DND-41 (cell line): ENCODE results near the gene WDR49.

Experiments
- ATAC-seq: fragments of 200-7000 bp; cut with Tn5 transposase; 3 replicates; pipeline ENCODE4 v1.9.1; 2021; ENCODE audit warnings: low read depth; ENCODE audit not compliant: insufficient read depth
- DNase-seq: peaks from one replicate; pipeline ENCODE4 v3.0.0-alpha.2; 2020
- H2AFZ ChIP-seq: 2 replicates; pipeline ENCODE4 v1.6.0; 2012; ENCODE audit warnings: low read depth, low read length
- H3K27ac ChIP-seq: 2 replicates; pipeline ENCODE4 v1.5.1; 2012; ENCODE audit warnings: low read length, inconsistent platforms
- H3K27me3 ChIP-seq: fragments of 200-600 bp; sonication (generic); 2 replicates; pipeline ENCODE4 v1.6.0; 2012; ENCODE audit warnings: low read length, mild to moderate bottlenecking, inconsistent platforms; ENCODE audit not compliant: insufficient read depth, poor library complexity
- H3K36me3 ChIP-seq: 2 replicates; pipeline ENCODE4 v1.5.1; 2012; ENCODE audit warnings: low read length, inconsistent platforms; ENCODE audit not compliant: insufficient read depth
- H3K4me1 ChIP-seq: 2 replicates; pipeline ENCODE4 v1.5.1; 2012; ENCODE audit warnings: mild to moderate bottlenecking, low read length; ENCODE audit not compliant: insufficient read depth
- H3K4me2 ChIP-seq: 2 replicates; pipeline ENCODE4 v1.6.0; 2012; ENCODE audit warnings: mild to moderate bottlenecking, moderate library complexity, low read length, inconsistent platforms; ENCODE audit not compliant: insufficient read depth
- H3K4me3 ChIP-seq, 2 experiments: fragments of 200-600 bp in 1 of 2; shearing (Covaris generic) in 1 of 2; 2 replicates each; pipeline ENCODE4 v1.5.1; 2012 to 2016; ENCODE audit warnings: inconsistent platforms in 2 of 2, low read length in 2 of 2, mild to moderate bottlenecking in 2 of 2, low read depth in 1 of 2, moderate library complexity in 1 of 2
- H3K79me2 ChIP-seq: 2 replicates; pipeline ENCODE4 v1.6.0; 2012; ENCODE audit warnings: low read length, inconsistent platforms; ENCODE audit not compliant: insufficient read depth
- H3K9ac ChIP-seq: 2 replicates; pipeline ENCODE4 v1.6.0; 2012; ENCODE audit warnings: low read depth, mild to moderate bottlenecking, inconsistent platforms, low read length, moderate library complexity
- H3K9me3 ChIP-seq: 2 replicates; pipeline ENCODE4 v1.5.1; 2012; ENCODE audit warnings: low read length, moderate library complexity, mild to moderate bottlenecking, inconsistent platforms; ENCODE audit not compliant: insufficient read depth, severe bottlenecking
- H4K20me1 ChIP-seq: 2 replicates; pipeline ENCODE4 v1.6.0; 2012; ENCODE audit warnings: low read length; ENCODE audit not compliant: insufficient read depth
- CTCF ChIP-seq: IDR thresholded peaks from 2 replicates; pipeline ENCODE4 v1.5.1; 2012; ENCODE audit warnings: borderline replicate concordance, low read length, moderate library complexity, mild to moderate bottlenecking; ENCODE audit not compliant: poor library complexity, severe bottlenecking; ENCODE audit errors: extremely low read depth
- EZH2 ChIP-seq: IDR thresholded peaks from 3 replicates; pipeline ENCODE4 v1.6.1; 2012; ENCODE audit warnings: borderline replicate concordance, low read depth, mild to moderate bottlenecking, moderate library complexity, low read length, inconsistent platforms; ENCODE audit not compliant: severe bottlenecking

The WDR49 gene

GRCh38 chr3:167650459-167650858, 3.3 kb downstream of the WDR49 start:
- H3K9ac ChIP-seq = no peak overlapping the region
- ATAC-seq = no peak
- no peak overlapping the region for H3K27ac ChIP-seq
- no peak for TF ChIP-seq CTCF
- TF ChIP-seq EZH2 = no peak
- H2AFZ ChIP-seq = no peak overlapping the region
- H3K36me3 ChIP-seq = no peaks in the 10 kb centered on the region
- no peak overlapping the region for H3K4me2 ChIP-seq
- no peaks in the 10 kb centered on the region for H4K20me1 ChIP-seq
- no peaks in the 10 kb centered on the region for H3K27me3 ChIP-seq
- H3K4me3 ChIP-seq = no peak overlapping the region
- no peak for DNase-seq
- no peaks in the 10 kb centered on the region for H3K9me3 ChIP-seq
- no peaks in the 10 kb centered on the region for H3K79me2 ChIP-seq
- H3K4me1 ChIP-seq = no peaks in the 10 kb centered on the region

GRCh38 chr3:167649746-167650145, 4.0 kb downstream of the WDR49 start:
- H4K20me1 ChIP-seq = no peaks in the 10 kb centered on the region
- H2AFZ ChIP-seq = no peak overlapping the region
- H3K4me1 ChIP-seq = no peaks in the 10 kb centered on the region
- H3K4me3 ChIP-seq = no peak overlapping the region
- H3K9ac ChIP-seq = no peak overlapping the region
- ATAC-seq (no peak), DNase-seq (no peak)
- TF ChIP-seq EZH2 (no peak), CTCF (no peak)
- no peaks in the 10 kb centered on the region for H3K9me3 ChIP-seq
- H3K79me2 ChIP-seq = no peaks in the 10 kb centered on the region
- no peak overlapping the region for H3K27ac ChIP-seq
- H3K36me3 ChIP-seq = no peaks in the 10 kb centered on the region
- no peaks in the 10 kb centered on the region for H3K27me3 ChIP-seq
- H3K4me2 ChIP-seq = no peak overlapping the region

- no peak for ATAC-seq
Observed at GRCh38 chr3:167644611-167645010, 9.1 kb downstream of the WDR49 start.

More at GRCh38 chr3:167644611-167645010, 9.1 kb downstream of the WDR49 start:
- H3K9ac ChIP-seq = no peak overlapping the region
- no peak overlapping the region for H2AFZ ChIP-seq
- peaks cover 3% of the 10 kb centered on the region for H3K9me3 ChIP-seq
- H3K79me2 ChIP-seq = no peaks in the 10 kb centered on the region
- TF ChIP-seq EZH2 (no peak), CTCF (no peak)
- H3K36me3 ChIP-seq = no peaks in the 10 kb centered on the region
- H3K27me3 ChIP-seq = no peaks in the 10 kb centered on the region
- H4K20me1 ChIP-seq = no peaks in the 10 kb centered on the region
- H3K4me3 ChIP-seq = no peak overlapping the region
- no peaks in the 10 kb centered on the region for H3K4me1 ChIP-seq
- no peak overlapping the region for H3K4me2 ChIP-seq
- H3K27ac ChIP-seq = no peak overlapping the region
- DNase-seq = no peak
